ENCODE results near the gene GCHFR.

Gene GCHFR

DNA sequence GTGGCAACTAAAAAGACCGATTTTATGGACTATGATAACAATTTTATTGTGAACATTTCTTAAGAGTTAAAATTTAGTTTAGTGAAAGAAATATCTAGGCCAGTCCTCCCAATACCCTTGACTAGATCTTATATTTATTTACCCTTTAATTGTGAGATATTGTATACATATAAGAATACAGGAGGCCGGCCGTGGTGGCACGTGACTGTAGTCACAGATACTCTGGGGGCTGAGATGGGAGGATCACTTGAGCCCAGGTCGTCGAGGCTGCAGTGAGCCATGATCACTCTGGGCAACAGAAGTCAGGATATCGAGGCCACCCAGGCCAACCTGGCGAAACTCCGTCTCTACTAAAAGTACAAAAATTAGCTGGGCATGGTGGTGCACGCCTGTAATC is 8.1 kb upstream of the GCHFR start:
- DNase-seq: no peak

GRCh38 chr15:40756938-40757337 is 6.9 kb upstream of the GCHFR start:
- DNase-seq: no peak

- DNase-seq: no peak
Observed at GRCh38 chr15:40759961-40760360, 3.9 kb upstream of the GCHFR start.

- DNase-seq: peak; percentile 68
Observed at GRCh38 chr15:40762919-40763800, 708 bp upstream of the GCHFR start.

DNA sequence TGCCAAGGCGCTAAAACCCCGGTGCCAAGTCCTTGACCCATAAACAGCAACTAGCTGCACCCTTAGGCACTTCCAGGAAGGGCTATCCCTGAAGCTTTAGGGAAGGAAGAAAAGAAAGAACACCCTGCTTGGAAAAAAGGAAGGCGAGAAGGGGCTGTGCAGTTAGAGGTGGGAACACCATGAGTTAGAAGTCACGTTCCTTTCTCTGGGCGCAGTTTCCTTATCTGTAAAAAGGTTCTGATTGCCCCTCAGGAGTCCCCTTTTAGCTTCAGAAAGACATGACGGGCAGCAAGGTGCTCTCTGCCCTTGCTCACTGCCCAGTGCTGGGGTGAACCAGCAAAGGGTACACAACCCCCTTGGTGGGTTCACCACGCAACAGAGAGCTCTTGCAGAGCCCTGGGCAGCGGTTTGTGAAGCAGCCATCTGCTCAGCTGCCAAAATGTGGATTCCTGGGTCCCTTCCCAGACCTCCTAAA is 798 bp downstream of the GCHFR start:
- DNase-seq: no peak

- no peak for DNase-seq
Observed at GRCh38 chr15:40766194-40766815, 2.4 kb downstream of the GCHFR start.

GRCh38 chr15:40766906-40767837 is 3.3 kb downstream of the GCHFR start:
- no peak for DNase-seq

DNA sequence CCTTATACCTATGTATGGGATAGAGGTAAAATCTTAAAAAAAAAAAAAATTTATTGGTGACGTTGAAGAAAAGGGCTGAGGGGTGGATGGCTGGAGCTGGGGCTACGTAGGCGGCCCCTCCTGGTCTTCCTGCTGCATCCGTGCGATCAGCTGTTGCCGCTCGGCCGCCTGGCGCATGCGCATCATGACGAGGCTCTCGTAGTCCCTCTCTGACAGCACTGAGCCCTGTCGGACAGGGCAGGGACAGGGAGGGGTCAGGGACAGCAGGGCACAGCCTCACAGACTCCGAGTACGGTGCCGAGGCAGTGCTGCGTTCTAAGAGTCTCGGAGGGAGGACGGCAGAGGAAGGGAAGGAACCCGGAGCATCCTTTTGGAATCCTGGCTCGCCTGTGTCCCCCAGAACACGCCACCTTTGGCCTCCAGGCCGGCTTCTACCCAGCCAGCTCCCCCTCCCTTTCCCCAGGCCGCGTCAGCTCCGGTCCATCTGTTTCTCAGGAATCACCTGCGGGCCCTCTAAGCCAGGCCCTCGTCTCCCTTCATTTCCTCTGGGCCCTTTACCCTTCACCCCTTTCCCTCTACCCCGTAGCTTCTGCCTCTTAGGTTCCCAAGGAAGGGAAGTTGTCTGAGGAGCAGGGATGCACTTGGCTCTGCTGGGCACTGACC is 4.1 kb downstream of the GCHFR start:
- no peak for DNase-seq

DNA sequence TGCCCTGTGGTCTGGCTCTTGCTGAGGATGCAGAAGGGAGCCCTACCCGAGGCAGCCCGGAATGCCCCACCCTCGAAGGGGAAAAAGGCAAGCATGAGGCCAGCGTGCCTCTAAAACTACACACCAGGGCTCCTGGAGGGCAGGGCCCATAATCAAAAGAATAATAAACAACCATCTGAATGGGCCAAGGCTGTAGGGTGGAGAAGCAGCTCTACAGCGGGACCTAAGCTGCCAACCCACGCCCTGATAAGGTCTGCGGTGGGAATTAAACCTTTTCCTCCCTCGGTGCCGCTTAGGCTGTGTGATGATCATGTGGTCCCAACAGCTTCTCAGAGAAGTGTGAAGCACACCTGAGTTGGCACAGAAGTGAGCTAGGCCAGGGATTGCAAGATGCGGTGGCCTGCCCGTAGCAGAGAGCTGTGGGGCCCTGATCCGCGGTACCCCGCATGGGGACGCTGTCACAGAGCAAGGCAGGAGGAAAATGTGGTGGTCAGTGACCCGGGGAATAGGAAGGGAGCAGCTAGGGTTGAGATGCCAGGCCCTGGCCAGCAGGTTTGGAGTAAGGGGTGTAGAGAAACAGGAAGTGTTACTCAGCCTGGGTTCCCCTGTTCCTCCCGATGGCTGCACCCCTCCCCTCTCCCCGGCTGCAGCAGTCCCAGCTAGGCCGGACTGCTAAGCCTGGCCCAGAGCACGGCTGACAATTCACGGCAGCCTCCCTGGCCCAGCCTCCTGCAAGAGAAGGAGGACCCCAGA is 4.8 kb downstream of the GCHFR start:
- no peak for DNase-seq

- no peak for DNase-seq
Observed at GRCh38 chr15:40769274-40770146, 5.6 kb downstream of the GCHFR start, which contains the start of gene C15orf62. Gene C15orf62, plus strand, starts transcription at chr15:40769980. Its CDS starts 516 bp downstream, at chr15:40770496.

DNA sequence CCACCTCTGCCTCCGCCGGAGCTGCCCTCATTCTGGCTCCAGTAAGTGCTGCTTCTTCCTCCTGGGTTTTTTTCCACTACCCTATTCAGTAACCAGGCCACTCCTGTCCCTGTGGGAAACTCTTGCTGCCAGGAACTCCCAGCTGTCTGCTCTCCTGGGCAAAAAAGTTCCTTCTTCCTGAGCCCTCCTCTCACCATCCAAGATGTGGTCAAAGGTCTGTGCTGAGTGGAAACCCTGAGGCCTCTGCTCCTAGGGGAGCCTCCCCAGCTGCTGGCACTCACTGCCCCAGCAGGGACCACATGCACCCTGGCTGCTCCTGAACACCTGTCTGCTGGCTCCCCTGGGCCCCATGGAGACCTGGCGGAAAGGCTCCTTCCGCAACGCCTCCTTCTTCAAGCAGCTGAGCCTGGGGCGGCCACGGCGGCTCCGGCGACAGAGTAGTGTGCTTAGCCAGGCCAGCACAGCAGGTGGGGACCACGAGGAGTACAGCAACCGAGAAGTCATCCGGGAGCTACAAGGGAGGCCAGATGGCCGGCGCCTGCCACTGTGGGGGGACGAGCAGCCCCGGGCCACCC is 6.4 kb downstream of the GCHFR start:
- DNase-seq: no peak

DNA sequence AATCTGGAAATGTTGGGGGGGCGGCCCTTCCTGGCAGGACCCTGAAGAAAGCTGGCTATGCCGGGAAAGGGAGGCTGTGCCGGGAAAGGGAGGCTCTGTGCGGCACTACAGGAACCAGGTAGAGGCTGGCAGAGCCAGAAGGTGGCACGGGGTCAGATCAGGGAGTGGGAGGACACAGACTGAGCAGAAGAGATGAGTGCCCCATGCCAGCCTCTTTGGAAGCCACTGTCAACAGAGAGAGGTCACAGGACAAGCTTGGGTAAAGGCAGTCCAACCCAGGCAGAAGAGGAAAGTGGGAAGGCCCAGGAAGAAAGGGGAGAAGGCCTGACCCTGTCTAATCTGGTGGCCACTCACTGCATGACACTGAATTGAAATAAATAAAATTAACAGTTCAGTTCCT is 7.4 kb downstream of the GCHFR start:
- DNase-seq: no peak

GRCh38 chr15:40772014-40772413 is 8.1 kb downstream of the GCHFR start:
- no peak for DNase-seq

DNA sequence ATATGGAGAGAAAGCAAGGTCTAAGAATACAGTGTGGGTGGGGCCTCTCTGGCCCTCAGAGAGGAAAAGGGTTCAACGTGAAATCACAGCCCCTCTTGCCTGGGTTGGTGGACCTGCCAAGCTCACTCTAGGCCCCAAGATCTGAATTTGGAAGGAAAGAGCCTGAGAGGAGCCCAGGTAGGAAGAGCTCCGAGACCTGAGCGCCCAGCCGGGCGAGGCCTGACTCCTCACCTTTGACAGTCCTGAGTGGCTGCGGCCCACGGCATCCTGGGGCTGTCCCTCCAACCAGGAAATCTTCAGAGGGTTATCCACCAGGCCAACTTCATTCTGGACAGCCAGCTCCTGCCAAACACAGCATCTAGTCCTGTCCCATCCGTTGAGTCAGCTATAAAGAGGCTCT is 9.6 kb downstream of the GCHFR start:
- DNase-seq: no peak

GRCh38 chr15:40773902-40774301 is 10.0 kb downstream of the GCHFR start:
- DNase-seq: no peak

DNA sequence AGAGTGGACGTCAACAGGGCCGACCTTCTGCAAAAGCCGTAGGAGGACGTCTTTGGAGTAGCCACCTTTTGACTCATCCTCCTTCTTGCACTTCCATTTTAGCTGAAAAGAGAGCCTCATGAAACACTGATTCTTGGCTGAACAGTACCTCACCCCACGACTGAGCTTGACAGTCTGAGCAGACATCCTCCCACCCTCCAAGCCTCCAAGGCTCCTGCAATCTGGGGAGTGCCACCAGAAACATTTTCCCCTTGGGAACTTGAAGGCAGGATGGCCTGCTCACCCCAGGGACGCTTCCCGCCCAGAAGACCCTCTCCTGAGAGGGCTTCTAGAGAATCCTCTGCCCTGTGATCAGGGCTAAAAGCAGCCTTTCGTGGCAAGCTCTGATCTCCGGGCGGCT is 11.1 kb downstream of the GCHFR start:
- DNase-seq: no peak

DNA sequence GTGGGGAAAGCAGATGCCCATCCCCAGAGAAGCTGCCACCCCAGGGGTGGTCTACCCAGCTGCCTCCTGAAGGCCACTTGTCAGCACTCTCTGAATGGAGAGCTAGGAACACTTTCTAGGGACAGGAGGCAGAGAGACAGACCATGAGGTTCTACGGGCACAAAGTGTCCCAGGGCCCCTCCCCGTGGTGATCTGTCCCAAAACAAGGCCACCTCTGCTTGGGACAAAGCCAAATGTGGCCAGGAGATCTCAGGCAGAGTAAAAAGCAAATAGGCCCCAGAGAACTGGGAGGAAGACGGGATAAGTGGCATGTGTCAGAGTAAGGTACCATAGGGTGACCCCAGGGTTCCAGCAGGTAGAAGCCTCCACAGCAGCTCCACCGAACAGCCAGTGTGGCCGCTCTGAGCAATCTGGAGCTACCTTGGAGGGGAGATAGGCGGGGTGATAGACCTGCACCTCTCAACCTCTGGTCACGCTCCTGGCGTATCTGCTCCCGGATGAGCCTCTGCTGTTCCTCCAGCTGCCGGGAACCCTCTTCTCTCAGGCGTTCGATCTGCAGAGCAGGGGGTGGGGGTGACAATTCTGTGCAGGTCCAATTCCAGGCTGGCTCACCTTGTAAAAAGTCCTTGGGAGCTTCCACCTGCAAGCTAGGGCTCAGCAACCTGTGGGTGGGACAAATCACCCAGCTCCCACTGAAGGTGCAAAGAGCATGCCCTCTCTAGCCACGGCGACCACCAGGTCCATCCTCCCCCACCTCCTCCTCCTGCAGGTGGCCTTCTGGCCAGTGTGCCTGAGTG is 12.1 kb downstream of the GCHFR start:
- no peak for DNase-seq

- DNase-seq: no peak
Observed at GRCh38 chr15:40776537-40777141, 12.8 kb downstream of the GCHFR start.

- peak; percentile 44 for DNase-seq
Observed at GRCh38 chr15:40782609-40783227, 18.9 kb downstream of the GCHFR start.

Data from NCI-H1048 (cell line).